Calu3 (cell line): Measurements from ENCODE around the gene IL9. TPM values are rescaled to one million over a fixed set of nuclear protein-coding genes. Genes with fewer than 3 reads are reported as not detected.

Source experiments
- BruUV-seq: library from RNA; stranded (reverse); fragments of 400-500 nt; replicated peaks from 2 replicates; lab custom pipeline; 2021; lab: Mats Ljungman, UMichigan
- CTCF ChIA-PET: fragments of 300-600 bp; sonication (Branson Sonifier 250); formaldehyde crosslinking; loops from one replicate; lab custom pipeline; 2022; ENCODE audit warnings: antibody characterized with exemption; lab: Charles Lee
- DNase-seq: peaks from one replicate; pipeline ENCODE4 v3.0.0; 2022
- H3K27ac Mint-ChIP-seq: one replicate; pipeline ENCODE4 v1.8.0; 2022; ENCODE audit warnings: mixed read lengths; ENCODE audit not compliant: unreplicated experiment
- H3K27me3 Mint-ChIP-seq: one replicate; pipeline ENCODE4 v1.8.0; 2022; ENCODE audit warnings: mixed read lengths; ENCODE audit not compliant: unreplicated experiment
- H3K36me3 Mint-ChIP-seq: one replicate; pipeline ENCODE4 v1.8.0; 2022; ENCODE audit warnings: mild to moderate bottlenecking, moderate library complexity, mixed read lengths; ENCODE audit not compliant: insufficient read depth, unreplicated experiment
- H3K4me1 Mint-ChIP-seq: one replicate; pipeline ENCODE4 v1.8.0; 2022; ENCODE audit warnings: mild to moderate bottlenecking, low read depth, mixed read lengths; ENCODE audit not compliant: unreplicated experiment
- H3K4me3 Mint-ChIP-seq: one replicate; pipeline ENCODE4 v1.8.0; 2022; ENCODE audit warnings: mild to moderate bottlenecking, low read depth, moderate library complexity, mixed read lengths; ENCODE audit not compliant: unreplicated experiment
- H3K9me3 Mint-ChIP-seq: one replicate; pipeline ENCODE4 v1.8.0; 2022; ENCODE audit warnings: low read depth, mixed read lengths; ENCODE audit not compliant: unreplicated experiment
- CTCF ChIP-seq: fragments of 200-600 bp; IDR thresholded peaks from one replicate; pipeline ENCODE4 v1.8.0; 2022; ENCODE audit warnings: antibody characterized with exemption; ENCODE audit not compliant: unreplicated experiment
- intact Hi-C: fragments of 100-400 bp; cut with micrococcal nuclease; formaldehyde crosslinking; loops from one replicate; pipeline ENCODE4 v1.10.0; 2022; ENCODE audit not compliant: unreplicated experiment
- total RNA-seq: library from RNA; stranded (reverse); gene quantifications from 2 replicates; pipeline ENCODE4 v1.2.3, GENCODE V29; 2022

Gene IL9
- total RNA-seq, 1 experiment from 2014 or later: not detected

DNA sequence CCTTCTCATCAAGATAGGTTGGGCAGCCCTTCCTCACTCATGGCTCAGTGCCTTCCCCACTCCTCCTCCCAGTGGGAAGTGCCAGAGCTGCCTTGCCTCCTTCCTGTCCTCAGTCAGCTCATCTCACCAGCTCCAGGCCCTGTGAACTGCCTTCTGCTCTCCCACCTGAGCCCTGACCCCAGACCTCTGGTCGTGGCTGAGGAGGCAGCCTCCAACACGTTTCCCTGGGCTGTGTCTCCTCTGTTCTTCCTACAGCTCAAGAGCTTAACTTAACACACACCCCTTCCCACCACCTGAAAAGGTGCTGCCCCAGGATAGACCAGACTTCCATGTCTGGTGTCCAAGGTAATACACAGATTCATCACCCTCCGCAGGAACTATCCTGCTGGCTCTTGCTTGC lies 21.2 kb downstream of the IL9 start:
- no TSS peak for BruUV-seq
- Mint-ChIP-seq H3K9me3 (no peaks in the 10 kb centered on the region), H3K4me3 (no peak overlapping the region), H3K27ac (no peak overlapping the region), H3K36me3 (no peaks in the 10 kb centered on the region), H3K27me3 (peaks cover 90% of the 10 kb centered on the region), H3K4me1 (no peaks in the 10 kb centered on the region)
- DNase-seq: no peak
- CTCF ChIA-PET: interaction anchor here (0.6 to 1.1 kb wide), 2 partner anchors 14 to 408 kb away, joined by 3 read pairs; no protein-coding TSS in a partner anchor
- intact Hi-C loops: no loop called here
- TF ChIP-seq CTCF: no peak

DNA sequence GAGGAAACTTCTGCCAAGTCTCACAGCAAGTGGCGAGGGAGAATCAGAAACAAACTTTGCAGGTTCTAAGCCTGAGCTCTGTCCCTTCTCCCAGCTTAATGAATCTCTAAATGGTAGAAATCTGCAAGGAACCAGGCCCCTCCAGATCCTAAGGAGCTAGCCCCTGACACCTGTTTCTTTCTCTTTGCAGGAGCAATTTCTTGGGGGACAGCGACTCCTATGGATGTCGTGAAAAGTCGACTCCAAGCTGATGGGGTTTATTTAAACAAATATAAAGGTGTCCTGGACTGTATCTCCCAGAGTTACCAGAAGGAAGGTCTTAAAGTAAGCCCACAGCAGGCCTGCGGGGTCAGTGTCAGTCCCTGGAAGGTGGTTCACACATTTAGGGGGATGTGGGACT lies 21.8 kb downstream of the IL9 start:
- Mint-ChIP-seq H3K9me3 (no peaks in the 10 kb centered on the region), H3K27me3 (peaks cover 90% of the 10 kb centered on the region), H3K4me3 (no peak overlapping the region), H3K36me3 (no peaks in the 10 kb centered on the region), H3K4me1 (no peaks in the 10 kb centered on the region), H3K27ac (no peak overlapping the region)
- TF ChIP-seq CTCF: no peak
- BruUV-seq: no TSS peak
- CTCF ChIA-PET: interaction anchor here (1.1 kb wide), 1 partner anchor 13 kb away, joined by 3 read pairs; no protein-coding TSS in a partner anchor
- intact Hi-C loops: no loop called here
- no peak for DNase-seq

- Mint-ChIP-seq H3K4me3 (no peak overlapping the region), H3K27me3 (peaks cover 80% of the 10 kb centered on the region), H3K36me3 (no peaks in the 10 kb centered on the region), H3K27ac (no peak overlapping the region), H3K9me3 (no peaks in the 10 kb centered on the region), H3K4me1 (no peaks in the 10 kb centered on the region)
- BruUV-seq: no TSS peak
- CTCF ChIA-PET: no interaction called here
- intact Hi-C loops: no loop called here
- no peak for DNase-seq
- no peak for TF ChIP-seq CTCF
These were observed 24.2 kb downstream of the IL9 start for GRCh38 chr5:135871268-135871915.

DNA sequence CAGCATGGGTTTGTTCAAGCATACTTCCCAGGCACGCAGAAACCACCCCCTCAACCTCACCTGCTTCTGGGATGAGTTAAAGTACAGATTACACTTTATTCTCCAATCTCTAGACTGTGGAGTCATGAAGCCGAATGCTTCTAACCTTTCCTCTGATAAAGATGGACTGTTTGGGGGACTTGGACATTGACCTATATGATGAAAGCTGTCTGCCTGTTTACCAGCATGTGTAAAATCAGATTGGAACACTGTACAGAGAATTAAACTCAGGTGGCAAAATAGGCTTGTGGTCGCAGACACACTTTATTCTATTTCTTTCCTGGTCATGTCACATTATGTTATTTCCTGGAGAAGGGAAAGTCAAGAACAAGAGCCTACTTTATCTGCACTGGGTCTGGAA lies 25.7 kb downstream of the IL9 start:
- no peaks in the 10 kb centered on the region for H3K36me3 Mint-ChIP-seq
- no peak overlapping the region for H3K27ac Mint-ChIP-seq
- CTCF ChIA-PET: interaction anchor here (0.9 kb wide), 1 partner anchor 16 kb away, joined by 5 read pairs; no protein-coding TSS in a partner anchor
- DNase-seq: no peak
- no peak for TF ChIP-seq CTCF
- H3K9me3 Mint-ChIP-seq: no peaks in the 10 kb centered on the region
- intact Hi-C loops: no loop called here
- H3K4me1 Mint-ChIP-seq: no peaks in the 10 kb centered on the region
- no TSS peak for BruUV-seq
- H3K27me3 Mint-ChIP-seq: peaks cover 67% of the 10 kb centered on the region
- H3K4me3 Mint-ChIP-seq: no peak overlapping the region
